ENCODE measurements around the gene S100A14. TPM values are rescaled to one million over a fixed set of nuclear protein-coding genes. Genes with fewer than 3 reads are reported as not detected.
A peak's percentile ranks its signal among the peaks of the same experiment; 100 is the strongest.

The S100A14 gene
- total RNA-seq, 1 experiment from 2014 or later: 2.1 TPM

DNA sequence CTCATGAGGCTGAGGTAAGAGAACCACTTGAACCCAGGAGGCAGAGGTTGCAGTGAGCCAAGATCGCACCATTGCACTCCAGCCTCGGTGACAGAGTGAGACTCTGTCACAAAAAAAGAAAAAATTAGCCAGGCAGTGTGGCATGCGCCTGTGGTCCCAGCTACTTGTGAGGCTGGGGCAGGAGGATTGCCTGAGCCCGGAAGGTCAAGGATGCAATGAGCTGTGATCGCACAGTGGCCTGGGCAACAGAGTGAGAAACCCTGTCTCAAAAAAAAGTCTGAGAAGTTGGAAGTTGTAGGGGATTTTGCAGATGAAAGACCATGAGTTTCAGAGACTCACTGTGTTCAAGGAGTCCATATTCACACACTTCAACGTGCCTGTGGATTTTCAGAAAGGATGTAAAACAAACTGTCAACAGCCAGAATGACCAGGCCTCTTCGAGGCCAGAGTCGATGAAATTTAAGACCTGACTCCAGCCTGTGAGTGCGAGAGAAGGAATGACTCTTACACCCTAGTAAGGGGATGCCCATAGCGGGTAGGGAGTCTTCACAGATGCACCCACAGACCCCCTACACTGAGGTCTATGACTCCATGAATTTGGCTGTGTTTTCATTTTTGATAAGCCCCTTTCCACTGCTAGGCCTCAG is 9.0 kb upstream of the S100A14 start (continued):
- no peak for TF ChIP-seq ATF2 (CRISPR knock-in tag; IDR thresholded peaks at IDR 0.05; ENCODE audit: borderline replicate concordance, low read depth)
- TF ChIP-seq GABPB1 (CRISPR knock-in tag; IDR thresholded peaks at IDR 0.05): no peak

DNA sequence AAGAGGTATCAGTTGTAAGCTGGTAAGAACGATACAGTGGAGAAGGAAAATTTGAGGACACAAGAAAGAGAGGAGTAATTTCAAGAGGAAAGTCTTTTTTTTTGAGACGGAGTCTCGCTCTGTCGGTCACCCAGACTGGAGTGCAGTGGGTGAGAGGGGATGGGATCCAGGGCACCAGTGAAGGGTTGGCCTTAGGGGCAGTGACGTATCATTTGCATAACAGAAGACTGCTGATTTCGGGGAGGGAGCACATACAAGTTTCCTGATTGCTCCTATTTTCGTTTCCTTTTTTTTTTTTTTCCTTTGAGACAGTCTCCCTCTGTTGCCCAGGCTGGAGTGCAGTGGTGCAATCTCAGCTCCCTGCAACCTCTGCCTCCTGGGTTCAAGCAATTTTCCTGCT is 7.0 kb upstream of the S100A14 start:
- Mint-ChIP-seq H3K27ac (peak overlapping the region; percentile 20), H3K4me3 (no peak overlapping the region), H3K4me1 (peaks cover 40% of the 10 kb centered on the region), H3K27me3 (ENCODE audit: low read depth) (no peaks in the 10 kb centered on the region), H3K36me3 (peaks cover 36% of the 10 kb centered on the region), H3K9me3 (no peaks in the 10 kb centered on the region)
- ATAC-seq (peak; percentile 30), DNase-seq (ENCODE audit: low spot score) (no peak)
- POLR2A ChIA-PET: interaction anchor here (2.0 kb wide), 1 partner anchor 11 kb away, joined by 7 read pairs; the partner anchor contains the start of gene CHTOP
- CTCF ChIA-PET: interaction anchor here (0.6 to 2.5 kb wide), 4 partner anchors 11 to 87 kb away, joined by 3 to 13 read pairs (median 5); partner anchors contain the start of genes CHTOP, S100A16 and S100A6
- TF ChIP-seq TEAD1 (CRISPR knock-in tag; IDR thresholded peaks at IDR 0.05): no peak
- no peak for TF ChIP-seq NFATC4 (CRISPR knock-in tag; IDR thresholded peaks at IDR 0.05)
- TF ChIP-seq ZNF219 (CRISPR knock-in tag; IDR thresholded peaks at IDR 0.05; ENCODE audit: borderline replicate concordance): no peak
- TF ChIP-seq AR (CRISPR knock-in tag; IDR thresholded peaks at IDR 0.05): no peak
- no peak for TF ChIP-seq TP53 (CRISPR knock-in tag; IDR thresholded peaks at IDR 0.05)
- no peak for TF ChIP-seq ELF4 (CRISPR knock-in tag; IDR thresholded peaks at IDR 0.05; ENCODE audit: low read depth)
- no peak for TF ChIP-seq ZNF423 (CRISPR knock-in tag; IDR thresholded peaks at IDR 0.05)
- no peak for TF ChIP-seq AFF4 (CRISPR knock-in tag; IDR thresholded peaks at IDR 0.05; ENCODE audit: borderline replicate concordance)
- no peak for TF ChIP-seq ESRRA (CRISPR knock-in tag; IDR thresholded peaks at IDR 0.05; ENCODE audit: borderline replicate concordance)
- TF ChIP-seq CREM (CRISPR knock-in tag; IDR thresholded peaks at IDR 0.05): no peak
- TF ChIP-seq, protein P1, sequence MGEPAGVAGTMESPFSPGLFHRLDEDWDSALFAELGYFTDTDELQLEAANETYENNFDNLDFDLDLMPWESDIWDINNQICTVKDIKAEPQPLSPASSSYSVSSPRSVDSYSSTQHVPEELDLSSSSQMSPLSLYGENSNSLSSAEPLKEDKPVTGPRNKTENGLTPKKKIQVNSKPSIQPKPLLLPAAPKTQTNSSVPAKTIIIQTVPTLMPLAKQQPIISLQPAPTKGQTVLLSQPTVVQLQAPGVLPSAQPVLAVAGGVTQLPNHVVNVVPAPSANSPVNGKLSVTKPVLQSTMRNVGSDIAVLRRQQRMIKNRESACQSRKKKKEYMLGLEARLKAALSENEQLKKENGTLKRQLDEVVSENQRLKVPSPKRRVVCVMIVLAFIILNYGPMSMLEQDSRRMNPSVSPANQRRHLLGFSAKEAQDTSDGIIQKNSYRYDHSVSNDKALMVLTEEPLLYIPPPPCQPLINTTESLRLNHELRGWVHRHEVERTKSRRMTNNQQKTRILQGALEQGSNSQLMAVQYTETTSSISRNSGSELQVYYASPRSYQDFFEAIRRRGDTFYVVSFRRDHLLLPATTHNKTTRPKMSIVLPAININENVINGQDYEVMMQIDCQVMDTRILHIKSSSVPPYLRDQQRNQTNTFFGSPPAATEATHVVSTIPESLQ (CRISPR knock-in tag; IDR thresholded peaks at IDR 0.05): no peak
- no peak for TF ChIP-seq GRHL2 (CRISPR knock-in tag; IDR thresholded peaks at IDR 0.05; ENCODE audit: insufficient replicate concordance, severe bottlenecking)
- no peak for TF ChIP-seq NR2C2 (CRISPR knock-in tag; IDR thresholded peaks at IDR 0.05)

Measured in WTC11 (cell line).